ENCODE data around the gene CFAP57. TPM values are rescaled to one million over a fixed set of nuclear protein-coding genes. Genes with fewer than 3 reads are reported as not detected.

Gene CFAP57
- total and polyA plus RNA-seq, 9 of the 15 experiments (the other 6 are each of a cell fraction or from before 2014, with no cell fraction given) = 0.04 to 0.22 (median 0.07) TPM; not detected in 3

GRCh38 chr1:43294761-43295160 lies 122.6 kb downstream of the CFAP57 start:
- H3K9ac ChIP-seq (ENCODE audit: insufficient read depth in 1 of 2, low read depth in 2 of 2, low read length in 2 of 2) = no peak overlapping the region
- 0 out of 5 replicates have a peak, but pooled peaks cover 0 to 3% of the 10 kb centered on the region in 2 experiments for H3K4me1 ChIP-seq (replicated peaks in 1 of 2; ENCODE audit: control insufficient read depth in 2 of 2, insufficient read depth in 2 of 2, low read length in 2 of 2)
- H3K9me3 ChIP-seq (replicated peaks; ENCODE audit: control insufficient read depth, insufficient read depth, low read depth, low read length) = no peaks in the 10 kb centered on the region
- intact Hi-C loops (cut with micrococcal nuclease) = no loop called here
- H2AFZ ChIP-seq (ENCODE audit: low read depth, low read length) = no peak overlapping the region
- TF ChIP-seq SNAPC5 (CRISPR knock-in tag; IDR thresholded peaks at IDR 0.05) (no peak), FOSL1 (tag; conservative IDR thresholded peaks at IDR 0.05) (0 out of 2 replicates have a peak, but pooled peaks have one; percentile 39)
- H4K20me1 ChIP-seq (replicated peaks; ENCODE audit: control insufficient read depth, insufficient read depth, low read length) = peaks cover 6% of the 10 kb centered on the region
- H3K4me3 ChIP-seq = no peak overlapping the region
- WGBS (ENCODE audit: insufficient coverage, low coverage, missing lambda C conversion rate) = 5% methylated on average over 8 of the region's 8 CpGs
- H3K9me1 ChIP-seq (ENCODE audit: control insufficient read depth, insufficient read depth, low read length) = no peaks in the 10 kb centered on the region
- BruUV-seq (replicated peaks) = no TSS peak
- CTCF ChIA-PET (ENCODE audit: low intra/inter-chr PET ratio) = no interaction called here
- DNase-seq (ENCODE audit: extremely low read depth in 1 of 4, low spot score in 3 of 4) (no peak), FAIRE-seq (no peak), ATAC-seq (no peak)
- H3K4me2 ChIP-seq (ENCODE audit: insufficient read depth, low read length) = no peak overlapping the region
- in situ Hi-C loops (cut with MboI) = no loop called here
- H3K36me3 ChIP-seq (ENCODE audit: control insufficient read depth, insufficient read depth, low read length) = no peaks in the 10 kb centered on the region
- POLR2A ChIA-PET = interaction anchor here (1.5 kb wide), 1 partner anchor 14 kb away, joined by 5 read pairs; no protein-coding TSS in a partner anchor
- no peak overlapping the region for H3K27ac ChIP-seq (ENCODE audit: extremely low read depth, low read depth, low read length)
- H3K27me3 ChIP-seq (ENCODE audit: control insufficient read depth in 2 of 2, insufficient read depth in 2 of 2, low read length in 2 of 2) = peaks cover 35 to 42% of the 10 kb centered on the region in 2 experiments; a peak in 4 of 5 replicates
- no peaks in the 10 kb centered on the region for H3K79me2 ChIP-seq (ENCODE audit: control insufficient read depth, insufficient read depth, low read length)

- in situ Hi-C loops (cut with MboI) (no loop called here), intact Hi-C loops (cut with micrococcal nuclease) (no loop called here)
- no peak overlapping the region for H3K27ac ChIP-seq (ENCODE audit: extremely low read depth, low read depth, low read length)
- no peaks in the 10 kb centered on the region for H3K79me2 ChIP-seq (ENCODE audit: control insufficient read depth, insufficient read depth, low read length)
- peaks cover 6% of the 10 kb centered on the region; the same call in 1 of the 2 replicates for H4K20me1 ChIP-seq (replicated peaks; ENCODE audit: control insufficient read depth, insufficient read depth, low read length)
- 0 out of 5 replicates have a peak, but pooled peaks cover 0 to 3% of the 10 kb centered on the region in 2 experiments for H3K4me1 ChIP-seq (replicated peaks in 1 of 2; ENCODE audit: control insufficient read depth in 2 of 2, insufficient read depth in 2 of 2, low read length in 2 of 2)
- H3K9me1 ChIP-seq (ENCODE audit: control insufficient read depth, insufficient read depth, low read length) = no peaks in the 10 kb centered on the region
- no peak overlapping the region for H3K9ac ChIP-seq (ENCODE audit: insufficient read depth in 1 of 2, low read depth in 2 of 2, low read length in 2 of 2)
- H3K36me3 ChIP-seq (ENCODE audit: control insufficient read depth, insufficient read depth, low read length) = no peaks in the 10 kb centered on the region
- ChIA-PET POLR2A (no interaction called here), CTCF (ENCODE audit: low intra/inter-chr PET ratio) (no interaction called here)
- H3K9me3 ChIP-seq (replicated peaks; ENCODE audit: control insufficient read depth, insufficient read depth, low read depth, low read length) = no peaks in the 10 kb centered on the region
- DNase-seq (ENCODE audit: extremely low read depth in 1 of 4, low spot score in 3 of 4) = no peak
- no peak for ATAC-seq
- no peak overlapping the region for H3K4me3 ChIP-seq
- no TSS peak for BruUV-seq (replicated peaks)
- H2AFZ ChIP-seq (ENCODE audit: low read depth, low read length) = no peak overlapping the region
- WGBS (ENCODE audit: insufficient coverage, low coverage, missing lambda C conversion rate) = 0% methylated on average over 1 of the region's 1 CpG
- FAIRE-seq = no peak
- peaks cover 28 to 37% of the 10 kb centered on the region in 2 experiments; a peak in 4 of 5 replicates for H3K27me3 ChIP-seq (ENCODE audit: control insufficient read depth in 2 of 2, insufficient read depth in 2 of 2, low read length in 2 of 2)
- no peak overlapping the region for H3K4me2 ChIP-seq (ENCODE audit: insufficient read depth, low read length)
- no peak for TF ChIP-seq PTTG1 (tag; IDR thresholded peaks at IDR 0.05; ENCODE audit: low read depth)
- no peak for TF ChIP-seq HNRNPL (IDR thresholded peaks at IDR 0.05; ENCODE audit: low read depth, low read length)
- TF ChIP-seq RBM34 (IDR thresholded peaks at IDR 0.05; ENCODE audit: borderline replicate concordance, insufficient read depth, low read length) = no peak
- TF ChIP-seq HES1 (IDR thresholded peaks at IDR 0.05; ENCODE audit: low read depth) = no peak
- TF ChIP-seq CBX5 (IDR thresholded peaks at IDR 0.05; ENCODE audit: borderline replicate concordance, low read depth) = no peak
- TF ChIP-seq FOS (IDR thresholded peaks at IDR 0.05; ENCODE audit: extremely low read depth, insufficient read length) = no peak
- TF ChIP-seq CHD1 (IDR thresholded peaks at IDR 0.05; ENCODE audit: low read length) = no peak
- TF ChIP-seq PYGO2 (tag; IDR thresholded peaks at IDR 0.05) = no peak
- TF ChIP-seq ELF2 (CRISPR knock-in tag; IDR thresholded peaks at IDR 0.05) = no peak
- no peak for TF ChIP-seq ELF4 (CRISPR knock-in tag; IDR thresholded peaks at IDR 0.05)
- no peak for TF ChIP-seq ZNF24 (IDR thresholded peaks at IDR 0.05)
- TF ChIP-seq E2F4 (CRISPR knock-in tag; IDR thresholded peaks at IDR 0.05; ENCODE audit: low read depth) = no peak
- no peak for TF ChIP-seq THAP7 (CRISPR knock-in tag; IDR thresholded peaks at IDR 0.05)
Measured at GRCh38 chr1:43296207-43296606, 124.1 kb downstream of the CFAP57 start.

Measured in K562 (cell line).